Superior temporal gyrus (tissue), 1 donor: ENCODE data around the gene COL27A1.

Source experiments
- DNase-seq: peaks from one replicate; pipeline ENCODE4 v3.0.0-alpha.2; 2016; ENCODE audit errors: extremely low spot score

COL27A1 gene

DNA sequence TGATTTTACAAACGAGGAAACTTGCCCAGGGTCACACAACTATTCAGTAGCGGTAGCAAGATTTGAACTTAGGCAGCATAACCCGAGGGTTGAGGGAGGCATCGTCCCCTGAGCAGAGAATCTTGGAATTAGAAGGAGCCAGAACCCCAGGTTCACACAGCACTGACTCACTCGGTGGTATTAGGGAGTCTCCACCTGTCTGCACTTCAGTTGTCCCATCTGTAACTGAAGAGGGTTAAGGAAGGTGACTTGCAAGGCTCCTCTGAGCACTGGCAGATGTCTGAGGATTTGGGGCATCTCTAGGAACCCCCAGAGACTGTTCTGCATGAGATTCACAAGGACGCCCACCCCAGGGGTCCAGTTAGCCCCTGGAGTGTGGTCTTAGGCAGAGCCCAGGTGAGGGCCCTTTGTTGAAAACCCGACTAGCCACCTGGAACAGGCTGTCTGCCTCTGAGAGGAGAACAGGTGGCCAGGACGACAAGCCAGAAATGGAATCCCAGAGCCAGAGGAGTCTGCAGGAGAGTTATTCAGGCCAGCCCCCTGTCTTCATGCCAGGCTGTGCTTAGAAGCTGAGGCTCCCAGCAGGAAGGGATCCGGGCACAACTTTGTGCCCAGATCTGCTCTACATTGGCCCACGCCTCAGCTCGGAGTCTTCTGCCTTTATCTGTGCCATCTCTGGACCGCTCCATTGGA is 117.5 kb downstream of the COL27A1 start:
- no peak for DNase-seq

DNA sequence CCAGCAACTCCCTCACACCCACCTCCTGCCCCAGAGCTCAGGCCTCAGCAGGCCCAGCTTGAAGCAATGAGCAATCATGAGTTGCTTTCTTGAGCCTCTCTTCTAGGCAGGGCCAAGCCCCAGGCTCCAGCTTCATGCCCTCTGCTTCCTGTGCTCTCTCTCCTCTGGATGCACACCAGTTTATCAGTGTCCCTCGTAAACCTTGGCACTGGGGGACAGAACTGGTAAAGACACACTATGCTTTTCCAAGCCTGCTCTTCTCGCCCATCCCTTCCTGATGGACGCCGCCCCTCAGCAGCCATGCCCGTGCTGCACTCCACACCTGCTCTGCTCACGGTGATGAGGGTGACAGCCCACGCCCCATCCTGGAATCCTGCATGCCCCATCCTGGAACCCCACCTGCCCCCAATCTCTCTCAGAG is 118.1 kb downstream of the COL27A1 start:
- no peak for DNase-seq

DNA sequence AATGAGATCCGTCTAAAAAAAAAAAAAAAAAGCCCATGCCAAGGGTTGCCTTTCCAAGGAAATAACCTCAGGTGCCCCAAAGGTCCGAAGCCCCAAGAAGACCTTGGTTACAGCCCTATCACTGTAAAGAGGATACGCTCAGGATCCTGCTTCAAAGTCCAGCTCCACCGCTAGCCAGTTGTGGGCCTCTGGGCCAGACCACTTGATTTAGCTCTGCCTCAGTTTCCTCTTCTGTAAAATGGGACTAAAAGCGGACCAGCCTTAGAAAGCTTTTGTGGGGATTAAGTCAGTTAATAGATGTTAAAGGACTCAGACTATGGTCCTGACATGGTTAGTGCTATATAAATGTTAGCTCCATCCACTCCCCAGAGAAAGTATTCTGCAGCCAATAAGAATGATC is 118.9 kb downstream of the COL27A1 start:
- DNase-seq, result no peak

DNA sequence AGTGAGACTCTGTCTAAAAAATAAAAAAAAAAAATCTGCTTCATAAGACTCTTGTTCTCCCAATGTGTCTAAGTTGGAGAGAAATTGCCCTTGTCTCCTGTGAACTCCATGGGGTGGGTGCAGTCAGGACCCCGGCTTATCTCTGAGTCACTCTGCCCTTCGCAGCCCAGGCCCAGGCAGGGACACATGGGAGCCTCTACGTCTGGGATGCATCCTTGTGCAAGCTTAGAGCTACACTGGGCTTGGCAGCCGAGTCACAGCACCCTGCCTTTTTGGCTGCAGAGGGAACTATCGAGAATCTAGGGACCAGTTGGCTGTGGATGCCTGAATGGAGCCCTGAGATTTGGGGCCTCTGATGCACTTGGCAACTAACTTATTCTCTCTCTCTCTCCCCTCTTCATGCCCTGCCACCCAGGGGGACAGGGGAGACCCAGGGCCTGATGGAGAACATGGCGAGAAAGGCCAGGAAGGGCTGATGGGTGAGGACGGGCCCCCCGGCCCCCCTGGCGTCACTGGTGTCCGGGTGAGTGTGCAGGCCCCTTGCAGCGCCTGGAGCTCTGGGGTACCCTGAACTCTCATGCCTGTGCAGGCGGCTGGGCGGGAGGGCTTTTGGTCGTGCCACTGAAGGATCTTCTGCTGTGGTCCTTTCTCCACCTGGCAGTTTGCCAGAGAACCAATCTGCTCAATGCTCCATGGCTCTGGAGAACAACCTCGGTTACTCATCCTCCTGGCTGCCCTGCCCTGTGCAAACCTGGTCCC is 120.1 kb downstream of the COL27A1 start:
- no peak for DNase-seq

DNA sequence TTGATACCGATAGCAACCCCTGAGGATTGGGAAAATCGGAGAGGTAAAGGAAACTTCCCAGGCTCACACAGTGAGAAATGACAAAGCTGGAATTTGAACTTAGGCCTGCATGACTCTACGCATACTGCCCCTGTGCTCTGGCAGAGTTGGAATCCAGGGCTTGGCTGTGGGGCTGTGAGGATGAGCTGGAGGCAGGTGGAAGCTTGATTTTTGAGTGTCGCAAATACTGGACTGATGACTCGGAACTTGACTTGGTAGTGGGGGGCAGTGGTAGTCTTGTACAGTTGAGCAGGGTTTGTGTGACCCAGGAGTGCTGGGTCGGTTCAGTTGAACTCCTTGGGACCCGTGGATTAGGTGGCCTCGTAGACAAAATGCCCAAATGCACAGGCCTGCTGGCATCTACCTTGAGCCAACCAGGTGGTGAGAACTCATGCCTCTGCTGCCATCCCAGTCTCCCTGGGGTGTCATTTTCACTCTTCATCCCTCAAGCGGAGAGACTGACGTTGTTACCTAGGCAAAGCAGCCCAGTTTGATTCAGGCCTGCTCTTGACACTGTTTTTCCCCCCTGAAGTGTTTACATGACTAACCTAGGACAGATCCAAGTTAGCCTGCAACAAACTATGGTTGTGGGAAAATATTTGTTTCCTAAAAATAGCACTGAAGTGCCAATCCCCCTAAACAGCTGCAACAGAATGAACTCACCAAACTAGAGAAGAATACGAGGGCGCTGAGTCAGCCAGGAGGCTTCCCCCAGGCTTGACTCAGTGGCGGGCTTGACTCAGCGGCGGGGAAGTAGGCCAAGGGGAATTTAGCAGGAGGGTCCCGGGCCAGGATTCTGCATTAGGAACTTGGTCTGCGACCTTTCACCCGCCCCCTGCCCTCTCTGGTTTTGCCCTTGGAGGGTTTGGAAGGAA is 121.8 kb downstream of the COL27A1 start:
- no peak for DNase-seq

DNA sequence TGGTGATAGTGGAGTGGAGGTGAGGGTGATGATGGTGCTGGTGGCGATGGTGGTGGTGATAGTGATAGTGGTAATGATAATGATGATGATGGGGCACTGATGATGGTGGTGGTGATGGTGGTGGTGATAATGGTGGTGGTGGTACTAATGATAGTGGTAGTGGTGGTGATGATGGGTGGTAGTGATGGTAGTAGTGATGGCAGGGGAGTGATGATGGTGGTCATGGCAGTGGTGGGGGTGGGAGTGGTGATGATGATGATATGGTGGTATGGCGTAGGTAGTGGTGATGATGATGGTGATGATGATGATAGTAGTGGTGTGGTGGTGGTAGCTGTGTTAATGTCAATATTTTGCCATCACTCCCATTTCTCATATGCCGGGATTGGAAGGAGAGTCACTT is 123.0 kb downstream of the COL27A1 start:
- DNase-seq, result no peak

DNA sequence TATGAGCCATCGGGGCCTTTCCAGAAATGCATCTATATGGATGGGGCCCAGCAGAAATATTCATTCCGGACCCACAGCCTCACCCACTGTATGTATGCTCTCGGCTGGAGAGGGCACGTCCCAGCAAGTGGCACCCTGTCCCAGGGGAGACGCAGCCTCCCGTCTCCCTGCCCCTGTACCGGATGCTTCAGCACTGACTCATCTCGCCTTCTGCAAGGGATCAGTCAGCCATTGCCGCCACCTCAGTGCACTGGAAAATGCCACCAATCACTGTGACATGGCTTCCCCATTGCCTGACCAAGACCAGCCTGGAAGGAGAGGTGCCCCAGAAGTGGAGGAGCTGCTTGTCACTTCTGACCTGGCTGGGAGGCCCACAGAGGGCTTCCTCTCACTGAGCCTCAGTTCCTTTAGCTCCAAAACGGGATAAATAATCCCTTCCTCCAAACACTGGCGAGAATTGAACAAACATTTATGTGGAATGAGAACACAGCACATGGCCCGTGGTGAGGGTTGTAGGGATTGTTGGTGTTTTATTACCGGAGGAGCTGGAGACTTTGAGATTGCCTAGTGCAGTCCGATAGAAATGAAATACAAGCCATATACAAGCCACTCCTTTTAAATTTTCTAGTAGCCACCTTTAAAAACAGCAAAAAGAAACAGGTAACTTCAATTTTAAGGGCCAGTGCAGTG is 123.7 kb downstream of the COL27A1 start:
- no peak for DNase-seq

DNA sequence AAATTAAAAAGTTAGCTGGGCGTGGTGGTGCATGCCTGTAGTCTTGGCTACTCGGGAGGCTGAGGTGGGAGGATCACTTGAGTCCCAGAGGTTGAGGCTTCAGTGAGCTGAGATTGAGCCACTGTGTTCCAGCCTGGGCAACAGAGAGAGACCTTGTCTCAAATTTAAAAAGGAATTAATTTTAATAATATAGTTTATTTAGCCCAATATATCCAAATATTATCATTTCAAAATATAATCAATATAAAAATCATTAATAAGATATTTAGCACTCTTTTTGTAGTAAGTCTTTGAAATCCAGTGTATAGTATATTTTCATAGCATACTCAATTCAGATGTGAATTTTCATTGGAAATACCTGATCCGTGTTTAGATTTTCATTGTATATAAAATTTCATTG is 124.4 kb downstream of the COL27A1 start:
- no peak for DNase-seq

DNA sequence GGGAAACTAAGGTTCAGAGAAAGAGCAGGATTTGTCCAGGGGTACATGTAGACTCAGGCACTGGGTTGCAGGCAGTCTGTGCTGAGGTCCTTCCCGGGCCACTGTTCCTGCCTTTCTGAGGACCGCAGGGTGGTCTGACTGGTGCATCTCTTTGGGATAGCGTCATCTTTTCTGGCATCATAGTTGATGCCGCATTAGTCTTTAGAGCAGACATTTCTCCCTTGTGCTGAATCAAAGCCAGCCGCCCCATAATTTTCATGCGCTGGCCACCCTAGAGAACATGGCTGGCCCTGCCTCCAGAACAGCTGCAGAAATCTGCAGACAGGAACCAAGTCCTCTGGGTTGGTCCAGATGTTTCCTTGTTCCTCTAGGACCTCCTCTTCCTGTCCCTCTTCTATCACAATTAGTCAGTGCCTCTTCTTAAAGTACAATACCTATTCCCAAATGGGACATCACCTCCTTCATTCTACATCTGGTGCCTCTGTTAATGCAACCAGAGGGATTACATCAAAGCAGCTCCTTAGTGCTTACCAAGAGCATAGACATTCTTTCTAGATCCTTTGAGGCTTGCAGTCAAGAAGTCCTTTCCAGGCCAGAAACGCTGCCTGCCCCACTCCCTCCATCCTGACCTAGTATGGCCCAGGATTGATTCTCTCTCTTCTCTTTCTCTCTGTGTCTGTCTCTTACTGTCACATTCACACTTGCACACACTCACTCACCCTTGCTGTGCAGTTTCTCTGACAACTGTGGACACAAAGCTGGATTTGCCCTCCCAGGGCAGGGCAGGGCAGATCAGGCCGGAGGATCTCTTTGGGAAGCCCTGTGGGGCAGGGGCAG is 125.5 kb downstream of the COL27A1 start:
- DNase-seq, result no peak

DNA sequence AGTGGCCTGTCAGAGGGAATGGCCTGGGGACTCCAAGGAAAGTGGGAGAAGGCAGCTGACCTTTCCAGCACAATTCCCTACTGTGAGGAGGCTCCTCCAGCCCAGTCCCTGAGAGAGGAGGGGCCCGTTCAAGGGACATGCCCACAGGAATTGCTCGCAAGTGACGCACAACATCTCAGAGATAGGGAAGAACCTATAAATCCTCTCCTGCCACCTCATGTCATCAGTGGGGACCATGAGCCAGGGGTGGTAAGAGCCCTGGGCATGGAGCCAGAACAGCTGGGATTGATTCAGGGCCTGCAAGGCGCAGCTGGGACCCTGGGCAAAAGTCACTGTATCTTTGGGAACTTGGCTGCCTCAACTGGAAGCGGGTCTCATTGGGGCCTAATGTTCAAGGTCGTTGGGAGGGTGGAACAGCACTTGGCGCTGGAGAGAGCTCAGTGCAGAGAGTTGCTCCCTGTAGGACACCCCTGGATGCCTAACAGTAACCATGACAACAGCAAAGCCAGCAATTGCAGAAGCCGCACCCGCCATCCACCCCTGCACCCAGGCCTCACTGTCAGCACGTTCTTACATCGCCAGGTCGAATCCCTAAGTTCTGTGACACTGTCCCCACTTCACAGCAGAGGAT is 126.3 kb downstream of the COL27A1 start:
- DNase-seq, result no peak

DNA sequence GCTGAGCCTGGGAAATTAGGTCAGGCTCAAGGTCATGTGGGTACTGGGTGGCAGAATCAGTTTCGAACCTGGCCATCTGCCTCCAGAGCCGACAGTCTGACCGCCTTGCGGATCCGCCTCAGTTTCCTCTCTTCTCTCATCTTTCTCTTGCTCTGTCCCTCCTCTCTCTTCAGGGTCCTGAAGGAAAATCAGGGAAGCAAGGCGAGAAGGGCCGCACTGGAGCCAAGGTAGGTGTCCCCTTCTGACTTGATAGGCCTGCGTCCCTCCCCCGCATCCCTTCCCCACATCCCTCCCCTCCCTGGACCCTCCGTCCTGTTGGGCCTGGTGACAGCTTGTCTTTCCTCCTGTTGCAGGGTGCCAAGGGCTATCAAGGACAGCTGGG is 126.8 kb downstream of the COL27A1 start:
- no peak for DNase-seq

DNA sequence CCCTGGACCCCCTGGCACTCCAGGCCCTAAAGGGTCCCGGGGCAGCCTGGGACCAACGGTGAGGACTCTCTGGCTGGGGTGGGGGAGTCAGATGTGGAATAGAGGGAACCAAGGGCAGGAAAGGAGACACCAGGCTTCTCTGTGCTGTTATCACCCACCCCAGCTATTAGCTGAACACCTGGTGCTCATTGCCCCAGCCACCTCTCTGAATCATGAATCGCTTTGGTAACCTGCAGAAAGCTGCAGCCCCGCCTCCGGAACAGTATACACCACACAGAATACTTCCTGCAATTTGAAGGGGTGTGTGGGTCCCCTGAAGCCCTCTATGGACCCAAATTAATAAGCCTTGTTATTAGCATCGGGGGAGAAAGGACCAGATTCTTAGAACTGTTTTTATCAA is 127.2 kb downstream of the COL27A1 start:
- no peak for DNase-seq

DNA sequence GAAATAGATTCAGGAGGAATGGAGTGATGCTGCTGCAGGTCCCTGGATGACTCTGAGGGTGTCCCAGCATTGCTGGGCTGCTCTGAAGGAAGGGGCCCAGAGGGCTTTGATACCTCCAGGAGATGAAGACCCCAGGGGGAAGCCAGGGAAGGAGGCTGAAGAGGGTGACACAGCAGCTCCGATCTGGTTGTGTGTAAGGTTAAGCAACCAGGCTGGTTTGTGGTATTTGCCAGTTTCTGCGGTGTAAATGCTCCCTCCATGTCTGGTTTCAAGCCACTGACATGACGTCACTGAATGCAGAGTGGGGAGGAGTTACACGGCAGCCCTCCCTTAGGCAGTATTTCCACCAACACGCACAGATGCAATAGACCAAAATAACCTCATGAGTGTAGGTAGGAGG is 127.6 kb downstream of the COL27A1 start:
- peak; percentile 24 for DNase-seq

DNA sequence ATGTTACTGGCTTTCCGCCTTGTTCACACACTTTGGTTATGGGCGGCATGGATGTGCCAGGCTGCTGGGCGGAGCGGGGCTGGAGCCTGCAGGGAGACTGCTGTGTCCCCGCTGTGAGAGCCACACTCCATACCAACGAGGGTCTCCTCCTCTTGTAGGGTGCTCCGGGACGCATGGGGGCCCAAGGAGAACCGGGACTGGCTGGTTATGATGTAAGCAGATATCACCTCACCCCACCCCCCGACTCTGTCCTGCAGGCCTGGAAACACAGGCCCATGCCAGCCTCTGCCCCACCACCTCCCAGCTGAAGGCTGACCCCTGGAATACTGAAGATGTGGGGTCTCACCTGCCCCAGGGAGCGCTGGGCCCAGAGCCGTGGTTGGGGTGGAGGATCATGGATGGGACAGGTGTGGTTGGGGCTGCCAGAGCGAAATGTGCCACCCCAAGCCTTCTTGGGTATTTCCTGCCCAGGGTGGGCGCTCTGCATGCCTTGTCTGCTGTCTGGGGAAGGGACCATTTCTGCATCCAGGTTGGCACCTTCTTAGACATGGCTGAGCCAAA is 128.3 kb downstream of the COL27A1 start:
- DNase-seq, result no peak

DNA sequence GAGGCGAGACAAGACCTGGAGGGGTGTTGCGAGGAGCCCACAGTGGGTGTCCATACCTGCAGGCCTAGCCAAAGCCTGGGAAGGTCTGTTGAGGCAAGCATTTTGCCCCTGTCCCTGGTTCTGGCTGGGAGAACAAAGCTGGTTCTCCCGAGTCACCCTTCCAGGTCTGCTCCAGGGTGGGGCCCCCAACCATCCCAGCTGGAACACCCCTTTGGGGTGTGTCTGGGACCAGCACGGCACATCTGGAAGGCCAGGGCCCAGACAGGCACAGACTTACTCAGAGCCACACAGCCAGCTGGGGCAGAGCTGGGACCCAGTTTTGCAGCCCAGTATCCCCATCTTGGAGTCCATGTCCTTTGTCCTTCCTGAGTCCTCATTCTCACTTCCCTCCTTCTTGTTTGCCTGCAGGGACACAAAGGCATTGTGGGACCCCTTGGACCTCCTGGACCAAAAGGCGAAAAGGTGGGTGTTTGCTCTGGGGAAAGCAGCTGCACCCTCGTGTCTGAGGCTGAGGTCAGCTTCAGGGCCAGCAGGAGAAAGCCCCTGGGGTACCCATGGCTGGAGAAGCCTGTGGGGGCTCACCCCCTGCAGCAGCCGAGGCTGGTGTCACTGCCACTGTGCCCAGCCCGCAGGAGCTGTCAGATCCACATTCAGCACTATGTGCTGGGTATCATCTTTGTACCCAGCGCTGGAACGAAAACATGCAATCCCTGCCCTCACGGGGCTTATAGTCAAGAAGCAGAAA is 129.2 kb downstream of the COL27A1 start:
- no peak for DNase-seq

DNA sequence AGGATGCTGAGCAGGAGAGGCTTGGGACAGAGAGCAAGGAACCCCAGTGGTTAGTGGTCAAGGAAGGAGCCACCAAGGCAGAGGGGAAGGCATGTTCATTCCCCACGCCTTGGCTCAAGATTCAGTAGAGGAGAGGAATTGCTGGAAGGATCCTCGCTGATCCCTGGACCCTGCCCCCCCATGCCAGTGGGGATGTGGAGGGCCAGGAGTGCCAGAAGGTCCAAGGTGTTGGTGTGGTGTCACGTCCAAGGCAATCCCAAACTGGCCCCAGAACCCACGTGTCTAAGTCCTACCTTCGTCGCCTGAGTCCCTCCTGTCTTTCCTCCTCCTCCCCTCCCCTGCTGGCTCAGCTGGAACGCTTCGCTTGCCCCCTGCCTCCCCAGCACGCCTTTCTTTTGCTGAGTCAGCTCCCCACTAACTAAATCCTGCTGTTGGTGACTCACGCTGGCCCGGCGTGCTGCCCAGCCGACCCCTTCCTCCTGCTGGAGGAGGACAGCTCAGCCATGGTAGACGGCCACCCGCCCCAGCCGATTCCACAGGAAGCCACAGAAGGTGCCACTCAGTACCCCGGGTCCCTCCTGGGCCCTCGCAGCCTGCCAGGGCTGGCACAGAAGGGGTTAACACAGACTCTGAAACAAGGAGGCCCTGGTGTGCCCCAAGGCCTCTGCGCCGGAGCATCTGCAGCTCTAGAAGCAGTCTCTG is 130.0 kb downstream of the COL27A1 start:
- DNase-seq, result no peak

DNA sequence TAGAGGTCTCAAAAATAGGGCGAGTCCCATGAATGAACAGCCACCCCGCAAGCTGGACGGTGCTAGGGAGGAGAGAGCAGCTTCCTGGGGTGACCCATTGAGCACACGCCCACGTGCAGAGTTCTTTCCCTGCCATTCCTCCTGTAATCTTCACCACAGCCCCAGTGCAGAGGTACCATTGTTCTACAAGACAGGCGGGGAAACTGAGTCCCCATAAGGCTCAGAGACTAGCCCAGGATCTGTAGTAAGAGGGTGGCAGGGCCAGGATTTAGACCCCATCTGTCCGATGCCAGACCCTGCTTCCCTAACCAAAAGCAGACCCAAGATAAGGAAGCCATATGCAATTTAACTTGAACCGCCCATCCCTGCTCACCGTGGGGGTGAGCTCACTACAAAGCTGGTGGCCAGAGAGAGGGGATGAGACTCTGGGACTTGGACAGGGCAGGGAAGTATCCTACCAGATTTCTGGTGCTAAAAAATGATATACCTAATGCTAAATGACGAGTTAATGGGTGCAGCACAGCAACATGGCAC is 130.9 kb downstream of the COL27A1 start:
- DNase-seq, result no peak

DNA sequence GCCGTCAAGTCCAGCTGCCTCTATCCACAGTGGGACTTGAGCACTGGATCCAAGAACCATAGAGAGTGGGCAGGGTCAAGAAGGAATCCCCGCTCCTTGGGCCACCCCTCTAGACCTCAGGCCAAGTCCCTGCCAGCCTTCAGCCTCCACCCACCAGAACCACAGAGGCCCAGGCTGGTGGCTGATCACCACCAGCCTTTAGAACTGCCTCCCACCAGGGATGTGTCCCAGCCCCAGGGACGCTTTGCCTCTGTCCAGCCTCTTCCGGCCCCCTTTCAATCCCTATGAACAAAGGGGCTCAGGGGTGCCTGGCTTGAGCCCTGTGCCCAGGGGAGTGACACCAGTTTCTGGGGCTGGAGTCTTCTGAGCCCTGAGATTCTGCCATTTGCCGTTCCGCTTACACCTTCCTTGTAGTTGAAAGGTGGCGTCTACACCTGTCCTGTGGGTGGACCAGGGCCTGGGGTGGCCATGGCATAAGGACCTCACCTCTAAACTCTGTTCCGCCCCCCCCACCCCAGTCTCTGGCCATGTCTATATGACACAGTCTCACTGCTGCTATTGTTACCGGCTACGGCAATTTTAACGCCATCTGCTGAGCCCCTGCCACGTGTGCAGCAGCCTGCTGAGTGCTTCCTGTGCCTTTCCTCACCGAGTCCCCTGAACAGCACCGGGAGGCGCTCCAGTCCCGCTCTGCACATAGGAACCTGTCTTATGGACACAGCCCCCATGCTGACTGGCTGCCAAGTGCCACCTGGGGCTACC is 131.8 kb downstream of the COL27A1 start:
- no peak for DNase-seq
